Ectodermal cell (in vitro differentiated cells): Measurements from ENCODE around the gene SPEM2.

Source experiments
- H3K27ac ChIP-seq: 2 replicates; pipeline ENCODE4 v1.7.0; 2013; ENCODE audit warnings: mild to moderate bottlenecking, low read depth, low read length; ENCODE audit not compliant: insufficient read depth, poor library complexity, severe bottlenecking
- H3K27me3 ChIP-seq: 2 replicates; pipeline ENCODE4 v1.7.0; 2013; ENCODE audit warnings: mild to moderate bottlenecking, low read length; ENCODE audit not compliant: insufficient read depth, control insufficient read depth, poor library complexity, severe bottlenecking
- H3K36me3 ChIP-seq: one replicate; pipeline ENCODE4 v1.7.0; 2013; ENCODE audit warnings: low read length; ENCODE audit not compliant: control insufficient read depth, insufficient read depth
- H3K4me1 ChIP-seq: one replicate; pipeline ENCODE4 v1.7.0; 2013; ENCODE audit warnings: low read length; ENCODE audit not compliant: control insufficient read depth, insufficient read depth
- H3K4me3 ChIP-seq: 2 replicates; pipeline ENCODE4 v1.7.0; 2013; ENCODE audit warnings: low read depth, low read length, control low read depth; ENCODE audit not compliant: insufficient read depth
- H3K9me3 ChIP-seq: 2 replicates; pipeline ENCODE4 v1.7.0; 2013; ENCODE audit warnings: mild to moderate bottlenecking, low read length, moderate library complexity; ENCODE audit not compliant: control insufficient read depth
- WGBS, 2 experiments: methylation state at CpG; one replicate each; pipeline ENCODE4 v1.1.7; 2013; ENCODE audit warnings: missing lambda C conversion rate in 2 of 2; 5-methylcytosine and 5-hydroxymethylcytosine counted together

Gene SPEM2

DNA sequence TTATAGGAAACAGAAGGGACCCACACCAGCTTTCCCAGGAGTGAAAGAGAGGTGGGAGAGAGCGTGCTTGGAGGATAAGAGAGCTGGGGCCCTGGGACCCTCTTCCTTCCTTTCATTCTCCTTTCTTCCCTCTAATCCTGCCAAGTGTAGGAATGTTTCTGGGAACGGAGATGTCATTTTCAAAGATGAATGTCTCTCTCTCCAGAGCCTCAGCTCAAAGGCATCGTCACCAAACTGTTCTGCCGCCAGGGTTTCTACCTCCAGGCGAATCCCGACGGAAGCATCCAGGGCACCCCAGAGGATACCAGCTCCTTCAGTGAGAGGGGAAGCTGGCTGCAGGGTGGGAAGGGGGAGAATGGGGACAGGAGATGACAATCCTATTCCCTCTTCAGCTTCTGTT lies 15.8 kb downstream of the SPEM2 start:
- Histone ChIP-seq H3K27me3 (peaks cover 58% of the 10 kb centered on the region), H3K9me3 (no peaks in the 10 kb centered on the region), H3K36me3 (no peaks in the 10 kb centered on the region), H3K4me1 (peaks cover 31% of the 10 kb centered on the region), H3K4me3 (no peak overlapping the region), H3K27ac (no peak overlapping the region)
- WGBS, 2 experiments, result 34 to 38% methylated on average over 6 to 7 of the region's 7 CpGs

DNA sequence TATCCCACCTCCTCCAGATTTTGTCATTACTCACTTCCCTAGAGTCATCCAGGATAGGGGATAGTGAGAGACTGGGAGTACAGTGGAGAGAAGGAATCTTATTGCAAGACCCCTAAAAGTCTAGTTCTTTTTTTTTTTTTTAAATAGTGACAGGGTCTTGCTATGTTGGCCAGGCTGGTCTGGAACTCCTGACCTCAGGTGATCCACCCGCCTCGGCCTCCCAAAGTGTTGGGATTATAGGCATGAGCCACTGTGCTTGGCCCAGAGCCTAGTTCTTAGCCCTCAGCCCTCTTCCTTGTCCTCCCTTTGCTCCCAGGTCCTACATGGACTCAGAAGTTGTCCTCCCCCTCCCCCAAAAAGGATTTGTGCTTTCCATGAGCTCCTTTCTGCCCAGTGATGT lies 16.7 kb downstream of the SPEM2 start:
- Histone ChIP-seq H3K36me3 (no peaks in the 10 kb centered on the region), H3K27me3 (peaks cover 50% of the 10 kb centered on the region), H3K4me3 (no peak overlapping the region), H3K4me1 (peaks cover 40% of the 10 kb centered on the region), H3K27ac (no peak overlapping the region), H3K9me3 (no peaks in the 10 kb centered on the region)
- WGBS, 2 experiments, result 86 to 94% methylated on average over 2 of the region's 2 CpGs

DNA sequence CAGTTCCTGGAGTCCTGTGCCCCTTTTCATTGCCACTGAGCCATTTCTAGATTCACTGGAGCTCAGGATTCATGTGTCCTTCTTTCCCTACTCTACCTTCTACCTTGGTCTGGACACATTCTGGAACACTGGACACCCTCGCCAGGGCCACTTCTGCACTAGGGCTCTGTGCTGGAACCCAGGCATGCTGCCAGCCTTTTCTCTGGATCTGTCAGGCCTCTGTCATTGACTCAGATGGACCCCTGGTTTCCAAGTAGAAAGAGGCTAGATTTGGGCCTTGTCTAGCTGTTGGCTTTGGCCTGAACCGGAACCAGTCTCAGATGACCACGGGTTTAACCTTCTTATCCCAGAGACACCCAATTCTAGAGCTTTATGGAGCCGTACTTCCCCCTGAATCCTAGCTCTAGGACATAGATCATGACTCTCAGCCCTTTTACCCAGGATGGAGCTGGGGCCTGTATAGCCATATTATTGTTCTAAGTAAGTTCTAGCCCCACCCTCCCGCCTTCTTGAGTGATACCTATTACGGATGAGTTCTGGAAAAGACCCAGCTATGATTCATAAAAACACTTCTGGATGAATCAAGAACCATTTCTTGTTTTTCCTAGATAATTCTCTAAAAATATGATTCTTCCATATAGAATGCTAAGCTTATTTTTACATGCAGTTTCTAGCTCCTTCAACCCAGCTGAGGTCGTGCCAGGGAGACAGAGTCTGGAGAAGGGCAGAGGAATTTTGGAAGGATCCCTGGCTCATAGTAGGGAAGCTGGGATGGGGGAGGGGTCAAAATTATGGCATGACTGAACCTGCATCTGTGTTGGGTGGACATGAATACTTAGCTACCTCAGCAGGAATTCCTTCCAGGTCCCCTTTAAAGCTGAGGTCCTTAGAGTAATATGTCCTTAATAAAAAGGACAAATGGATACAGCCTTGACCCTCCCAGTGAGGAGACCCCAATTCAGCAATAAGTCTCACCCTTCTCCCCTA lies 18.4 kb downstream of the SPEM2 start:
- H3K27me3 ChIP-seq, result peaks cover 33% of the 10 kb centered on the region
- WGBS, 2 experiments, result 84 to 89% methylated on average over 7 of the region's 7 CpGs
- H3K27ac ChIP-seq, result no peak overlapping the region
- H3K36me3 ChIP-seq, result no peaks in the 10 kb centered on the region
- peaks cover 31% of the 10 kb centered on the region for H3K4me1 ChIP-seq
- H3K4me3 ChIP-seq, result no peak overlapping the region
- no peaks in the 10 kb centered on the region for H3K9me3 ChIP-seq

DNA sequence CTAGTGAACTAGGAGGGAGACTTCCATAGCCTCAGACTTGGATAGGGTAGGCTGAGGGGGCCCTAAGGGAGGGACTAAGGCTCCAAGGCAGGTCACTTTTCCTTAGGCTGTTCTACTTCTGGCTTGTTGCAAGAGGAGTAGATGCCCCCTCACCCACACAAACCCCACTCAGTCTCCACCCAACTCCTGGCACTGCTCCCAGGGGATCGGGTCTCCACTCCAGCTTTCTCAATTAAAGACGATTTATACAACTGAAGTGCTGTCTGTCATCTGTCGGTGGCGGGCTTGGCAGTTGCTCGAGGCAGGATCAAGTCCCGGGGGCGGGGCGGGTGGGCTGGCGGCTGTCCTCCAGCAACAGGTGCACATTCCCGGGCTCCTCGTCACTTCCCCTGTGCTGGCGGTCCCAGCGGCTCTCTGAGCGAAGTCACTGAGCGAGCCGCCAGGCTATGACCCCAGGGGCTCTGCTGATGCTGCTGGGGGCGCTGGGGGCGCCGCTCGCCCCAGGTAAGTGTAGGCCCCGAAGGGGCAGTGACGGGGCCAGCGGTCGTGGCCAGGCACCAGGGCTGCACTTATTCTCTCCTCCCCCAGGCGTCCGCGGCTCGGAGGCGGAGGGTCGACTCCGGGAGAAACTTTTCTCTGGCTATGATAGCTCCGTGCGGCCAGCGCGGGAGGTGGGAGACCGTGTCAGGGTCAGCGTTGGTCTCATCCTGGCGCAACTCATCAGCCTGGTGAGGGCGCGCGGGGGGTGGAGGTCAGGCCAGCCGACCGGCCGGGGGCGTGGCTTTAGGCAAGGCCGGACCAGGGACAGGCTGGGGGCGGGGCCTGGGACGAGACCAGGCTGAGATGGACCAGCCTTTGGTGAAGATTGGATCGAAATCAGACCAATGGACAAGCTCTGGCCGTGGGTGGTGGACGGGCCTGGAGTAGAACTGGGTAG lies 19.5 kb downstream of the SPEM2 start, which contains the start of gene CHRNB1:
Gene CHRNB1 (plus strand): TSS at position 380 of the 937 bp plus-strand sequence. CDS start 67 bp downstream, at position 447.
- no peaks in the 10 kb centered on the region for H3K9me3 ChIP-seq
- peak within 1 kb of the TSS; percentile 53 for H3K27ac ChIP-seq
- no peaks in the 10 kb centered on the region for H3K36me3 ChIP-seq
- peaks cover 26% of the 10 kb centered on the region for H3K4me1 ChIP-seq
- peaks cover 22% of the 10 kb centered on the region for H3K27me3 ChIP-seq
- peak within 1 kb of the TSS; percentile 46 for H3K4me3 ChIP-seq
- WGBS, 2 experiments, result 2 to 3% methylated on average over 51 of the region's 51 CpGs

DNA sequence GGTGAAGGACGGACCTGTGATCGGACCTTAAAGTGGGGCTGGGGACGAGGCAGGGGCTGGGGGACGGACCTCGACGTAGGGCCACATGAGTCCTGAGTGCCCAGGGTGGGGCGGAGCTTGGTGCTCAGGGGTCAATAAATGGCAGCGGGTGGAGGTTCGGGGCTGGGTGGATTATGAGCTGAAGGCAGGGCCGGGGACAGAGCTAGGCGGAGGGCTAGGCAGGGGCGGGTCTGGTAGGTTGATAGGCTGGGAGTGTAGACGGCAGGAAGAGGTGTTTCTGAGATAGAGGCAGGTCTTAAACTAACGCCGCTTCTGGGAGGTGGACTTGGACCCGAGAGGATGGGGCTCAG lies 20.2 kb downstream of the SPEM2 start:
- WGBS, 2 experiments, result 1 to 3% methylated on average over 16 of the region's 16 CpGs
- Histone ChIP-seq H3K4me1 (peaks cover 26% of the 10 kb centered on the region), H3K9me3 (no peaks in the 10 kb centered on the region), H3K27ac (no peak overlapping the region), H3K27me3 (peaks cover 21% of the 10 kb centered on the region), H3K36me3 (no peaks in the 10 kb centered on the region), H3K4me3 (peak overlapping the region; percentile 46)

- Histone ChIP-seq H3K27me3 (peaks cover 7% of the 10 kb centered on the region), H3K4me1 (peaks cover 20% of the 10 kb centered on the region), H3K9me3 (no peaks in the 10 kb centered on the region), H3K4me3 (no peak overlapping the region), H3K36me3 (no peaks in the 10 kb centered on the region), H3K27ac (no peak overlapping the region)
- 92 to 97% methylated on average over 7 of the region's 7 CpGs for WGBS, 2 experiments
Measured at GRCh38 chr17:7448461-7448860, 23.0 kb downstream of the SPEM2 start.

GRCh38 chr17:7459961-7460545 lies 34.6 kb downstream of the SPEM2 start:
- peaks cover 4% of the 10 kb centered on the region for H3K36me3 ChIP-seq
- no peaks in the 10 kb centered on the region for H3K27me3 ChIP-seq
- H3K27ac ChIP-seq, result no peak overlapping the region
- WGBS, 2 experiments, result 55 to 92% methylated on average over 1 to 2 of the region's 3 CpGs
- H3K4me3 ChIP-seq, result no peak overlapping the region
- no peaks in the 10 kb centered on the region for H3K9me3 ChIP-seq
- H3K4me1 ChIP-seq, result peaks cover 6% of the 10 kb centered on the region

DNA sequence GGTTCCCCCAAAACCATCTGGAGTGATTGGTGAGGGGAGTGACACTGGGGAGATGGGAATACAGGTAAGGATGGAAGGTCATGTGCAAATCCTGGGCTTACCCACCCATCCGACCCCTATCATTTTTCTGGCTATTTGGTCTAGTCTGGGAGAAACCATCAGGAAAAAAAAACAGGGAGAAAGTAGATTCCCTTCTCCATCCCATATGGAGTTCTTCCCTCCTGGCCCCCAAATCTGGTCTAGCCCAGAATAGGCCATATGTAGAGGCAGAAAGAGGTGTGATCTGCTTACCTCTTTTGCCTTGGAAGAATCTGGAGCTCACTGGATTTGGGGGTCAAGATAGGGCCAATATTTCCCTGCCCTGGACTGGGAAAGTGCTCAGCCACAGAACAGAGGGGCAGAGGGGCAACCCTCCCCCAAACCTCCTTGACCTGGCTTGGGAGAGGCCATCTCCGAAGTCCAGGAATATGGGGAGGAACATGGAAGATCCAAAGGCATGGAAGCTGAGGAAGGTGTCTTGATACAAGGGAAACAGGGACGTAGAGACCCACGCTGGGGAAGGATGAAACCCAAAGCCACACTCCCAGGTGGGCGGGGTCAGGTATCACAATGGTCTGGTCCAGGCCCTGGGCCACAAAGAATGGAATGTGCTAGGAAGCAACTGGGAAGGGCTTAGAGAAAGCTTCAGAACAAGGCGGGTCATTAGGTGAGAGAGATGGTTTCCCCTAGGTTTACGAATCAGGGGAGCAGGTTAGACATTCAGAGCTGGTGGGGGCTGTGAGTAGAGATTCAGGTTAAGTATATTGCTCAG lies 35.6 kb downstream of the SPEM2 start:
- peaks cover 6% of the 10 kb centered on the region for H3K4me1 ChIP-seq
- peaks cover 4% of the 10 kb centered on the region for H3K36me3 ChIP-seq
- 66 to 69% methylated on average over 7 of the region's 7 CpGs for WGBS, 2 experiments
- H3K27me3 ChIP-seq, result no peaks in the 10 kb centered on the region
- no peaks in the 10 kb centered on the region for H3K9me3 ChIP-seq
- no peak overlapping the region for H3K4me3 ChIP-seq
- no peak overlapping the region for H3K27ac ChIP-seq
